ENCODE data around the gene CNBP. TPM values are rescaled to one million over a fixed set of nuclear protein-coding genes. Genes with fewer than 3 reads are reported as not detected.
"Not testable (repeated sequence)": the region's sequence is repeated elsewhere in the genome, so short reads cannot be mapped to it uniquely, and the experiment has no call there.

CNBP gene
- polyA plus RNA-seq, 1 donor from 2014 or later, result 329 TPM

DNA sequence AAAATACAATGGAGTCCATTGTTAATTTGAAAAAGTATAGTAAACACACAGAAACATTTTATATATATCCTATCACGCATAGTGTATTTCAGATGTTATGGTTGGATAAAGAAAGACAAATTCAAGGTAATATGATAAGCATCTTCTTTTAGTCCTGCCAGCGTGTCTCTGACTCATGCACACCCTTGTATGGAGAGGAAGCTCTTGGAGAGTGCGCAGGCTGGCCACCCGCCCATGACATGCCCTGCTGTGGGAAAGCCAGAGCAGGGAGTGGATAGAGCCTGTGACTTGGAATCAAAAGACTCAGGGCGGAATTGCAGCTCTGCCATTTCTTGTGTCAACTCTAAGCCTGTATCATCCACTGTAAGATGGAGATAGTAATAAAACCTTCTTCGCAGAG, 42.7 kb upstream of the CNBP start:
- Histone ChIP-seq H3K9me3 (ENCODE audit: low read length) (no peaks in the 10 kb centered on the region), H3K9ac (ENCODE audit: low read length) (no peak overlapping the region), H3K9me2 (ENCODE audit: insufficient read depth, low read length) (no peaks in the 10 kb centered on the region), H3K27me3 (ENCODE audit: insufficient read depth, low read depth, low read length) (no peaks in the 10 kb centered on the region), H3K4me3 (ENCODE audit: low read length) (no peak overlapping the region), H3K79me2 (replicated peaks; ENCODE audit: insufficient read depth, low read length) (no peaks in the 10 kb centered on the region), H3K4me2 (ENCODE audit: low read length) (no peak overlapping the region), H4K20me1 (ENCODE audit: insufficient read depth) (no peaks in the 10 kb centered on the region), H3K27ac (ENCODE audit: low read length) (no peak overlapping the region), H3F3A (ENCODE audit: insufficient read depth, low read length, poor library complexity, severe bottlenecking) (no peaks in the 10 kb centered on the region), H3K36me3 (ENCODE audit: insufficient read depth, low read length) (no peaks in the 10 kb centered on the region), H2AFZ (ENCODE audit: low read depth, low read length) (no peak overlapping the region)
- TF ChIP-seq MXI1 (conservative IDR thresholded peaks at IDR 0.05; ENCODE audit: poor library complexity, severe bottlenecking), result no peak
- TF ChIP-seq, protein P1, sequence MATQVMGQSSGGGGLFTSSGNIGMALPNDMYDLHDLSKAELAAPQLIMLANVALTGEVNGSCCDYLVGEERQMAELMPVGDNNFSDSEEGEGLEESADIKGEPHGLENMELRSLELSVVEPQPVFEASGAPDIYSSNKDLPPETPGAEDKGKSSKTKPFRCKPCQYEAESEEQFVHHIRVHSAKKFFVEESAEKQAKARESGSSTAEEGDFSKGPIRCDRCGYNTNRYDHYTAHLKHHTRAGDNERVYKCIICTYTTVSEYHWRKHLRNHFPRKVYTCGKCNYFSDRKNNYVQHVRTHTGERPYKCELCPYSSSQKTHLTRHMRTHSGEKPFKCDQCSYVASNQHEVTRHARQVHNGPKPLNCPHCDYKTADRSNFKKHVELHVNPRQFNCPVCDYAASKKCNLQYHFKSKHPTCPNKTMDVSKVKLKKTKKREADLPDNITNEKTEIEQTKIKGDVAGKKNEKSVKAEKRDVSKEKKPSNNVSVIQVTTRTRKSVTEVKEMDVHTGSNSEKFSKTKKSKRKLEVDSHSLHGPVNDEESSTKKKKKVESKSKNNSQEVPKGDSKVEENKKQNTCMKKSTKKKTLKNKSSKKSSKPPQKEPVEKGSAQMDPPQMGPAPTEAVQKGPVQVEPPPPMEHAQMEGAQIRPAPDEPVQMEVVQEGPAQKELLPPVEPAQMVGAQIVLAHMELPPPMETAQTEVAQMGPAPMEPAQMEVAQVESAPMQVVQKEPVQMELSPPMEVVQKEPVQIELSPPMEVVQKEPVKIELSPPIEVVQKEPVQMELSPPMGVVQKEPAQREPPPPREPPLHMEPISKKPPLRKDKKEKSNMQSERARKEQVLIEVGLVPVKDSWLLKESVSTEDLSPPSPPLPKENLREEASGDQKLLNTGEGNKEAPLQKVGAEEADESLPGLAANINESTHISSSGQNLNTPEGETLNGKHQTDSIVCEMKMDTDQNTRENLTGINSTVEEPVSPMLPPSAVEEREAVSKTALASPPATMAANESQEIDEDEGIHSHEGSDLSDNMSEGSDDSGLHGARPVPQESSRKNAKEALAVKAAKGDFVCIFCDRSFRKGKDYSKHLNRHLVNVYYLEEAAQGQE (IDR thresholded peaks at IDR 0.05; ENCODE audit: borderline replicate concordance), result no peak

DNA sequence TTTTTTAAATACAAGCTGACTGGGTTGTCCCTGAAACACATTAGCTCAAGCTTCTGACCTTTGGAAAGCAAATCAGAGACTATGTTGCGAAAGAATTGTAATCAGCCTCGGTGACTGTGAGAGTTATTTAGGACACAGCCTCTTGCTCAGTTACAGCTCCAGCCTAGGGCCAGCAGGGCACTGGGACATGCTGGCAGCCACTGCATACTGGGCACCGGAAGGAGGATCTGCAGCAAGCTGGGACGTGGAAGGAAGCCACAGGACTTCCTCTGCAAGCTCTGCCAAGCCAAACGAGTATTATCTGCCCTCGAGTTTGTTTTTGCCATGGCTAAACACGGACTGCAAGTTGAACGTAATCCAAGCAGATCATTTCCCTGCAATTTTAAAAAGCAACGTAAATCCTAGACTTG, 41.3 kb upstream of the CNBP start:
- no peaks in the 10 kb centered on the region for H4K20me1 ChIP-seq (ENCODE audit: insufficient read depth)
- H3F3A ChIP-seq (ENCODE audit: insufficient read depth, low read length, poor library complexity, severe bottlenecking), result no peaks in the 10 kb centered on the region
- no peak for TF ChIP-seq POLR2AphosphoS5 (IDR thresholded peaks at IDR 0.05)
- TF ChIP-seq MXI1 (conservative IDR thresholded peaks at IDR 0.05; ENCODE audit: poor library complexity, severe bottlenecking), result no peak
- TF ChIP-seq SMC3 (conservative IDR thresholded peaks at IDR 0.05; ENCODE audit: poor library complexity), result no peak
- TF ChIP-seq, protein P2, sequence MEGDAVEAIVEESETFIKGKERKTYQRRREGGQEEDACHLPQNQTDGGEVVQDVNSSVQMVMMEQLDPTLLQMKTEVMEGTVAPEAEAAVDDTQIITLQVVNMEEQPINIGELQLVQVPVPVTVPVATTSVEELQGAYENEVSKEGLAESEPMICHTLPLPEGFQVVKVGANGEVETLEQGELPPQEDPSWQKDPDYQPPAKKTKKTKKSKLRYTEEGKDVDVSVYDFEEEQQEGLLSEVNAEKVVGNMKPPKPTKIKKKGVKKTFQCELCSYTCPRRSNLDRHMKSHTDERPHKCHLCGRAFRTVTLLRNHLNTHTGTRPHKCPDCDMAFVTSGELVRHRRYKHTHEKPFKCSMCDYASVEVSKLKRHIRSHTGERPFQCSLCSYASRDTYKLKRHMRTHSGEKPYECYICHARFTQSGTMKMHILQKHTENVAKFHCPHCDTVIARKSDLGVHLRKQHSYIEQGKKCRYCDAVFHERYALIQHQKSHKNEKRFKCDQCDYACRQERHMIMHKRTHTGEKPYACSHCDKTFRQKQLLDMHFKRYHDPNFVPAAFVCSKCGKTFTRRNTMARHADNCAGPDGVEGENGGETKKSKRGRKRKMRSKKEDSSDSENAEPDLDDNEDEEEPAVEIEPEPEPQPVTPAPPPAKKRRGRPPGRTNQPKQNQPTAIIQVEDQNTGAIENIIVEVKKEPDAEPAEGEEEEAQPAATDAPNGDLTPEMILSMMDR (IDR thresholded peaks at IDR 0.05; ENCODE audit: poor library complexity, severe bottlenecking), result no peak
- no peak for TF ChIP-seq TAF1 (IDR thresholded peaks at IDR 0.05; ENCODE audit: low read depth)
- no peak for TF ChIP-seq EP300 (conservative IDR thresholded peaks at IDR 0.05; ENCODE audit: poor library complexity, severe bottlenecking)
- TF ChIP-seq RAD21 (conservative IDR thresholded peaks at IDR 0.05), result no peak
- TF ChIP-seq, protein P1 (IDR thresholded peaks at IDR 0.05; ENCODE audit: borderline replicate concordance), result no peak
- TF ChIP-seq EZH2 (IDR thresholded peaks at IDR 0.05; ENCODE audit: borderline replicate concordance, insufficient read depth, low read length, poor library complexity, severe bottlenecking), result no peak
- no peaks in the 10 kb centered on the region for H3K9me3 ChIP-seq (ENCODE audit: low read length)
- no peaks in the 10 kb centered on the region for H3K36me3 ChIP-seq (ENCODE audit: insufficient read depth, low read length)
- H2AFZ ChIP-seq (ENCODE audit: low read depth, low read length), result no peak overlapping the region
- H3K9ac ChIP-seq (ENCODE audit: low read length), result no peak overlapping the region
- no peak overlapping the region for H3K4me3 ChIP-seq (ENCODE audit: low read length)
- H3K79me2 ChIP-seq (replicated peaks; ENCODE audit: insufficient read depth, low read length), result no peaks in the 10 kb centered on the region
- H3K4me2 ChIP-seq (ENCODE audit: low read length), result no peak overlapping the region
- no peaks in the 10 kb centered on the region for H3K27me3 ChIP-seq (ENCODE audit: insufficient read depth, low read depth, low read length)
- H3K27ac ChIP-seq (ENCODE audit: low read length), result no peak overlapping the region
- H3K9me2 ChIP-seq (ENCODE audit: insufficient read depth, low read length), result no peaks in the 10 kb centered on the region

DNA sequence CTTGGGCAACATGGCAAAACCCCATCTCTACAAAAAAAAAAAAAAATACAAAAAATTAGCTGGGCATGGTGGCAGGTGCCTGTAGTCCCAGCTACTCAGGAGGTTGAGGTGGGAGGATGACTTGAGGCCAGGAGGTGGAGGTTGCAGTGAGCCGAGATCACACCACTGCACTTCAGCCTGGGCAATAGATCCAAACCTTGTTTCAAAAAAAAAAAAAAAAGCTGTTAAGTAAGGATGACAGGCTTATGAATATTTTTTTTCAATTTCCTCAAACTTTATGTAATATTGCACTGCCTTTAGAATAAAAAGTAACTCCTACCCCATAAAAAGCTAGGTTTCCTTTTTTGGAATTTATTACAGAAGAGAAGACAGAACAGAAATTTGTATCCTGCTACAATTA, 40.7 kb upstream of the CNBP start:
- H3F3A ChIP-seq (ENCODE audit: insufficient read depth, low read length, poor library complexity, severe bottlenecking); H3K27ac ChIP-seq (ENCODE audit: low read length); H3K9me2 ChIP-seq (ENCODE audit: insufficient read depth, low read length); H2AFZ ChIP-seq (ENCODE audit: low read depth, low read length); H3K4me3 ChIP-seq (ENCODE audit: low read length); H3K36me3 ChIP-seq (ENCODE audit: insufficient read depth, low read length); H4K20me1 ChIP-seq (ENCODE audit: insufficient read depth); H3K27me3 ChIP-seq (ENCODE audit: insufficient read depth, low read depth, low read length); H3K79me2 ChIP-seq (replicated peaks; ENCODE audit: insufficient read depth, low read length); H3K9ac ChIP-seq (ENCODE audit: low read length); H3K9me3 ChIP-seq (ENCODE audit: low read length); H3K4me2 ChIP-seq (ENCODE audit: low read length): not testable (repeated sequence)
